HepG2 (cell line): Measurements from ENCODE around the gene TTBK1. TPM values are rescaled to one million over a fixed set of nuclear protein-coding genes. Genes with fewer than 3 reads are reported as not detected.

Experiments used
- GZF1 ChIP-seq: sonication (generic); formaldehyde crosslinking; IDR thresholded peaks from 2 replicates; pipeline ENCODE4 v1.5.1; 2020; ENCODE audit warnings: mild to moderate bottlenecking, missing genetic modification reagents
- HOXA5 ChIP-seq: sonication (generic); formaldehyde crosslinking; IDR thresholded peaks from 2 replicates; pipeline ENCODE4 v1.4.0; 2020; ENCODE audit warnings: missing genetic modification reagents
- KLF16 ChIP-seq, 2 experiments: sonication (generic) in 1 of 2; formaldehyde crosslinking in 1 of 2; IDR thresholded peaks; 2 replicates each; pipeline versions ENCODE4 v1.6.1 to v1.8.0; 2016 to 2023; ENCODE audit warnings: missing genetic modification reagents in 2 of 2, missing compliant biosample characterization in 1 of 2
- NBN ChIP-seq: fragments of 450-650 bp; conservative IDR thresholded peaks from 2 replicates; pipeline ENCODE4 v1.6.1; 2017
- NFE2 ChIP-seq: sonication (generic); formaldehyde crosslinking; IDR thresholded peaks from 2 replicates; pipeline ENCODE4 v1.4.0; 2020; ENCODE audit warnings: missing genetic modification reagents
- POLR2AphosphoS2 ChIP-seq: IDR thresholded peaks from 2 replicates; pipeline ENCODE4 v1.6.1; 2011; ENCODE audit warnings: low read depth, low read length, improper control_type of control experiment
- POLR2G ChIP-seq: fragments of 200-400 bp; formaldehyde crosslinking; IDR thresholded peaks from 2 replicates; pipeline ENCODE4 v1.6.1; 2018; ENCODE audit warnings: mild to moderate bottlenecking, low read depth, low read length, moderate library complexity
- TCF12 ChIP-seq, 2 experiments: fragments of 450-650 bp in 1 of 2; sonication (generic) in 1 of 2; formaldehyde crosslinking in 1 of 2; IDR thresholded peaks; 2 replicates each; pipeline versions ENCODE4 v1.6.1 to v1.8.0; 2017 to 2022; ENCODE audit warnings: antibody characterized with exemption in 1 of 2, mild to moderate bottlenecking in 1 of 2, missing genetic modification reagents in 1 of 2, moderate library complexity in 1 of 2
- THYN1 ChIP-seq: sonication (generic); formaldehyde crosslinking; IDR thresholded peaks from 2 replicates; pipeline ENCODE4 v1.8.1; 2023; ENCODE audit warnings: low read depth, mild to moderate bottlenecking, moderate library complexity, missing genetic modification reagents, borderline replicate concordance
- ZBTB42 ChIP-seq: sonication (generic); formaldehyde crosslinking; IDR thresholded peaks from 2 replicates; pipeline ENCODE4 v1.5.0; 2020; ENCODE audit warnings: mild to moderate bottlenecking, missing genetic modification reagents
- ZMYM3 ChIP-seq: sonication (generic); formaldehyde crosslinking; IDR thresholded peaks from 2 replicates; pipeline ENCODE4 v1.5.1; 2020; ENCODE audit warnings: mild to moderate bottlenecking, missing genetic modification reagents
- ZNF124 ChIP-seq: sonication (generic); formaldehyde crosslinking; IDR thresholded peaks from 2 replicates; pipeline ENCODE4 v1.4.0; 2020; ENCODE audit warnings: missing genetic modification reagents
- ZNF20 ChIP-seq: sonication (generic); formaldehyde crosslinking; IDR thresholded peaks from 2 replicates; pipeline ENCODE4 v1.4.0; 2020; ENCODE audit warnings: mild to moderate bottlenecking, moderate library complexity, missing genetic modification reagents
- ZNF296 ChIP-seq: sonication (generic); formaldehyde crosslinking; conservative IDR thresholded peaks from 2 replicates; pipeline ENCODE4 v1.5.0; 2020; ENCODE audit warnings: mild to moderate bottlenecking, missing genetic modification reagents
- ZNF343 ChIP-seq: sonication (generic); formaldehyde crosslinking; IDR thresholded peaks from 2 replicates; pipeline ENCODE4 v1.4.0; 2020; ENCODE audit warnings: mild to moderate bottlenecking, missing genetic modification reagents
- ZNF468 ChIP-seq: sonication (generic); formaldehyde crosslinking; IDR thresholded peaks from 2 replicates; pipeline ENCODE4 v1.8.0; 2022; ENCODE audit warnings: mild to moderate bottlenecking, moderate library complexity, missing genetic modification reagents
- ZNF563 ChIP-seq: sonication (generic); formaldehyde crosslinking; IDR thresholded peaks from 2 replicates; pipeline ENCODE4 v1.8.0; 2022; ENCODE audit warnings: mild to moderate bottlenecking, moderate library complexity, missing genetic modification reagents
- ZNF776 ChIP-seq: sonication (generic); formaldehyde crosslinking; IDR thresholded peaks from 2 replicates; pipeline ENCODE4 v1.4.0; 2020; ENCODE audit warnings: mild to moderate bottlenecking, missing genetic modification reagents
- ZNF883 ChIP-seq: sonication (generic); formaldehyde crosslinking; IDR thresholded peaks from 2 replicates; pipeline ENCODE4 v1.5.1; 2020; ENCODE audit warnings: mild to moderate bottlenecking, missing genetic modification reagents; ENCODE audit errors: not compliant biosample characterization
- polyA plus RNA-seq, 8 experiments: library from polyadenylated mRNA; depleted of rRNA in 3 of 8; stranded (reverse) in 7 of 8; unstranded in 1 of 8; fragments of >200 nt; fragmentation: Illumina TruSeq in 4 of 8; extraction: Trizol in 4 of 8; gene quantifications; 2 replicates each; pipeline versions ENCODE4 v1.2.1 to v1.2.3, GENCODE V29; 2011 to 2016; ENCODE audit warnings: low read depth in 4 of 8, missing spikeins in 1 of 8, mixed read lengths in 1 of 8; ENCODE audit not compliant: insufficient read depth in 1 of 8
- total RNA-seq, 5 experiments: library from RNA; depleted of rRNA; stranded (reverse); fragments of >200 nt; fragmentation: Illumina TruSeq; extraction: Trizol; gene quantifications; 2 replicates each; pipeline ENCODE4 v1.2.3, GENCODE V29; 2016; ENCODE audit warnings: low read depth in 1 of 5
- TF ChIP-seq, protein P1 (sequence below): IDR thresholded peaks from 2 replicates; pipeline ENCODE4 v1.6.1; 2016; ENCODE audit warnings: missing genetic modification reagents, missing compliant biosample characterization
- TF ChIP-seq, protein P2 (sequence below): sonication (generic); formaldehyde crosslinking; IDR thresholded peaks from 2 replicates; pipeline ENCODE4 v1.9.0; 2021; ENCODE audit warnings: mild to moderate bottlenecking, missing genetic modification reagents
- TF ChIP-seq, protein P3 (sequence below): sonication (generic); formaldehyde crosslinking; IDR thresholded peaks from 2 replicates; pipeline ENCODE4 v1.4.0; 2020; ENCODE audit warnings: missing genetic modification reagents
- TF ChIP-seq, protein P4 (sequence below): sonication (generic); formaldehyde crosslinking; IDR thresholded peaks from 2 replicates; pipeline ENCODE4 v1.9.0; 2021; ENCODE audit warnings: missing genetic modification reagents, mild to moderate bottlenecking, borderline replicate concordance

TTBK1 gene
- total and polyA plus RNA-seq, 2 of the 13 experiments (the other 11 are each of a cell fraction or from before 2014, with no cell fraction given) = 0.24 to 0.33 TPM

DNA sequence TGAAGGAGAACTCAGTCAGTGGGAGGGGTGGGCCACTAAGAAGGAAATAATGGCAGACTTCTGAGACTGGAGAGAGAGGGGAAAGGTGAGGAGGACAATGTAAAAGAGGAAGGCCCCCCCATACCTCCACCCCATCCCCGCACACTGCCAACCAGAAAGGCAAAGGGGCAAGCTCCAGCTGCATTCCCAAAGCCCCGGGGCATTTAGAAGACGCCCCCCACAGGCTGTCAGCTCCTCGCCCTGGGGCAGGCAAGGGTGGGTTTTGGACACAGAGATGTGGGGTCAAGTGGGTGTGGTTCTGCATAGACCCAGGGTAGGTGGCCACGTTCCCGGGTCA is 34.0 kb downstream of the TTBK1 start (continued):
- TF ChIP-seq THYN1 (no peak), TCF12 (IDR thresholded peaks at IDR 0.05) (no peak), TCF12 (CRISPR knock-in tag; IDR thresholded peaks at IDR 0.05) (peak; percentile 85; the same call in 1 of the 2 replicates), ZNF343 (CRISPR knock-in tag) (no peak), ZNF776 (CRISPR knock-in tag) (0 out of 2 replicates have a peak, but pooled peaks have one; percentile 48), ZNF124 (CRISPR knock-in tag) (no peak), ZNF883 (CRISPR knock-in tag) (no peak), ZNF296 (CRISPR knock-in tag) (no peak), ZNF468 (CRISPR knock-in tag) (no peak), ZNF20 (CRISPR knock-in tag) (0 out of 2 replicates have a peak, but pooled peaks have one; percentile 48), ZMYM3 (CRISPR knock-in tag) (no peak), NFE2 (CRISPR knock-in tag) (no peak), GZF1 (CRISPR knock-in tag) (0 out of 2 replicates have a peak, but pooled peaks have one; percentile 21), POLR2G (no peak), HOXA5 (CRISPR knock-in tag) (peak; percentile 54; the same call in 1 of the 2 replicates), KLF16 (CRISPR knock-in tag; IDR thresholded peaks at IDR 0.05) (no peak), ZBTB42 (CRISPR knock-in tag) (no peak), NBN (no peak), ZNF563 (no peak), POLR2AphosphoS2 (no peak)
- TF ChIP-seq, protein P1, sequence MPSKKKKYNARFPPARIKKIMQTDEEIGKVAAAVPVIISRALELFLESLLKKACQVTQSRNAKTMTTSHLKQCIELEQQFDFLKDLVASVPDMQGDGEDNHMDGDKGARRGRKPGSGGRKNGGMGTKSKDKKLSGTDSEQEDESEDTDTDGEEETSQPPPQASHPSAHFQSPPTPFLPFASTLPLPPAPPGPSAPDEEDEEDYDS (CRISPR knock-in tag) = no peak
- TF ChIP-seq, protein P2, sequence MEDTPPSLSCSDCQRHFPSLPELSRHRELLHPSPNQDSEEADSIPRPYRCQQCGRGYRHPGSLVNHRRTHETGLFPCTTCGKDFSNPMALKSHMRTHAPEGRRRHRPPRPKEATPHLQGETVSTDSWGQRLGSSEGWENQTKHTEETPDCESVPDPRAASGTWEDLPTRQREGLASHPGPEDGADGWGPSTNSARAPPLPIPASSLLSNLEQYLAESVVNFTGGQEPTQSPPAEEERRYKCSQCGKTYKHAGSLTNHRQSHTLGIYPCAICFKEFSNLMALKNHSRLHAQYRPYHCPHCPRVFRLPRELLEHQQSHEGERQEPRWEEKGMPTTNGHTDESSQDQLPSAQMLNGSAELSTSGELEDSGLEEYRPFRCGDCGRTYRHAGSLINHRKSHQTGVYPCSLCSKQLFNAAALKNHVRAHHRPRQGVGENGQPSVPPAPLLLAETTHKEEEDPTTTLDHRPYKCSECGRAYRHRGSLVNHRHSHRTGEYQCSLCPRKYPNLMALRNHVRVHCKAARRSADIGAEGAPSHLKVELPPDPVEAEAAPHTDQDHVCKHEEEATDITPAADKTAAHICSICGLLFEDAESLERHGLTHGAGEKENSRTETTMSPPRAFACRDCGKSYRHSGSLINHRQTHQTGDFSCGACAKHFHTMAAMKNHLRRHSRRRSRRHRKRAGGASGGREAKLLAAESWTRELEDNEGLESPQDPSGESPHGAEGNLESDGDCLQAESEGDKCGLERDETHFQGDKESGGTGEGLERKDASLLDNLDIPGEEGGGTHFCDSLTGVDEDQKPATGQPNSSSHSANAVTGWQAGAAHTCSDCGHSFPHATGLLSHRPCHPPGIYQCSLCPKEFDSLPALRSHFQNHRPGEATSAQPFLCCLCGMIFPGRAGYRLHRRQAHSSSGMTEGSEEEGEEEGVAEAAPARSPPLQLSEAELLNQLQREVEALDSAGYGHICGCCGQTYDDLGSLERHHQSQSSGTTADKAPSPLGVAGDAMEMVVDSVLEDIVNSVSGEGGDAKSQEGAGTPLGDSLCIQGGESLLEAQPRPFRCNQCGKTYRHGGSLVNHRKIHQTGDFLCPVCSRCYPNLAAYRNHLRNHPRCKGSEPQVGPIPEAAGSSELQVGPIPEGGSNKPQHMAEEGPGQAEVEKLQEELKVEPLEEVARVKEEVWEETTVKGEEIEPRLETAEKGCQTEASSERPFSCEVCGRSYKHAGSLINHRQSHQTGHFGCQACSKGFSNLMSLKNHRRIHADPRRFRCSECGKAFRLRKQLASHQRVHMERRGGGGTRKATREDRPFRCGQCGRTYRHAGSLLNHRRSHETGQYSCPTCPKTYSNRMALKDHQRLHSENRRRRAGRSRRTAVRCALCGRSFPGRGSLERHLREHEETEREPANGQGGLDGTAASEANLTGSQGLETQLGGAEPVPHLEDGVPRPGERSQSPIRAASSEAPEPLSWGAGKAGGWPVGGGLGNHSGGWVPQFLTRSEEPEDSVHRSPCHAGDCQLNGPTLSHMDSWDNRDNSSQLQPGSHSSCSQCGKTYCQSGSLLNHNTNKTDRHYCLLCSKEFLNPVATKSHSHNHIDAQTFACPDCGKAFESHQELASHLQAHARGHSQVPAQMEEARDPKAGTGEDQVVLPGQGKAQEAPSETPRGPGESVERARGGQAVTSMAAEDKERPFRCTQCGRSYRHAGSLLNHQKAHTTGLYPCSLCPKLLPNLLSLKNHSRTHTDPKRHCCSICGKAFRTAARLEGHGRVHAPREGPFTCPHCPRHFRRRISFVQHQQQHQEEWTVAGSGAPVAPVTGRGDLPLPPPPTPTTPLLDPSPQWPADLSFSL (CRISPR knock-in tag) = no peak
- TF ChIP-seq, protein P3, sequence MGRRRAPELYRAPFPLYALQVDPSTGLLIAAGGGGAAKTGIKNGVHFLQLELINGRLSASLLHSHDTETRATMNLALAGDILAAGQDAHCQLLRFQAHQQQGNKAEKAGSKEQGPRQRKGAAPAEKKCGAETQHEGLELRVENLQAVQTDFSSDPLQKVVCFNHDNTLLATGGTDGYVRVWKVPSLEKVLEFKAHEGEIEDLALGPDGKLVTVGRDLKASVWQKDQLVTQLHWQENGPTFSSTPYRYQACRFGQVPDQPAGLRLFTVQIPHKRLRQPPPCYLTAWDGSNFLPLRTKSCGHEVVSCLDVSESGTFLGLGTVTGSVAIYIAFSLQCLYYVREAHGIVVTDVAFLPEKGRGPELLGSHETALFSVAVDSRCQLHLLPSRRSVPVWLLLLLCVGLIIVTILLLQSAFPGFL (CRISPR knock-in tag) = no peak
- TF ChIP-seq, protein P4, sequence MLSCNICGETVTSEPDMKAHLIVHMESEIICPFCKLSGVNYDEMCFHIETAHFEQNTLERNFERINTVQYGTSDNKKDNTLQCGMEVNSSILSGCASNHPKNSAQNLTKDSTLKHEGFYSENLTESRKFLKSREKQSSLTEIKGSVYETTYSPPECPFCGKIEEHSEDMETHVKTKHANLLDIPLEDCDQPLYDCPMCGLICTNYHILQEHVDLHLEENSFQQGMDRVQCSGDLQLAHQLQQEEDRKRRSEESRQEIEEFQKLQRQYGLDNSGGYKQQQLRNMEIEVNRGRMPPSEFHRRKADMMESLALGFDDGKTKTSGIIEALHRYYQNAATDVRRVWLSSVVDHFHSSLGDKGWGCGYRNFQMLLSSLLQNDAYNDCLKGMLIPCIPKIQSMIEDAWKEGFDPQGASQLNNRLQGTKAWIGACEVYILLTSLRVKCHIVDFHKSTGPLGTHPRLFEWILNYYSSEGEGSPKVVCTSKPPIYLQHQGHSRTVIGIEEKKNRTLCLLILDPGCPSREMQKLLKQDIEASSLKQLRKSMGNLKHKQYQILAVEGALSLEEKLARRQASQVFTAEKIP (CRISPR knock-in tag) = no peak
